Activated naive CD4-positive, alpha-beta T cell treated with Interleukin-2 at 50 U/mL for 16 hours (primary cell): ENCODE measurements around the gene ZNF334.
A peak's percentile ranks its signal among the peaks of the same experiment; 100 is the strongest.

ENCODE experiments used
- DNase-seq: peaks from one replicate; pipeline ENCODE4 v3.0.0-alpha.2; 2020

Gene ZNF334

GRCh38 chr20:46512943-46513844, at the start of gene ZNF334:
Gene ZNF334 (minus strand): TSS chr20:46513559. CDS start chr20:46512102, 1,457 bp downstream.
- DNase-seq = peak; percentile 33

GRCh38 chr20:46562373-46563169, 49.2 kb upstream of the ZNF334 start:
- DNase-seq = peak; percentile 60

- DNase-seq = no peak
Measured at GRCh38 chr20:46562009-46562372, 48.6 kb upstream of the ZNF334 start.

- no peak for DNase-seq
Measured at GRCh38 chr20:46559685-46560440, 46.5 kb upstream of the ZNF334 start.

- DNase-seq = no peak
Measured at GRCh38 chr20:46559001-46559400, 45.6 kb upstream of the ZNF334 start.

GRCh38 chr20:46558511-46558959, 45.2 kb upstream of the ZNF334 start:
- DNase-seq = peak; percentile 61

- DNase-seq = no peak
Measured at GRCh38 chr20:46557231-46557956, 44.0 kb upstream of the ZNF334 start.

- no peak for DNase-seq
Measured at GRCh38 chr20:46555370-46555956, 42.1 kb upstream of the ZNF334 start.

- no peak for DNase-seq
Measured at GRCh38 chr20:46554828-46555227, 41.5 kb upstream of the ZNF334 start.

- DNase-seq = no peak
Measured at GRCh38 chr20:46553926-46554325, 40.6 kb upstream of the ZNF334 start.

- peak; percentile 53 for DNase-seq
Measured at GRCh38 chr20:46552460-46553420, 39.4 kb upstream of the ZNF334 start.

- no peak for DNase-seq
Measured at GRCh38 chr20:46551522-46552381, 38.4 kb upstream of the ZNF334 start.

GRCh38 chr20:46550461-46550860, 37.1 kb upstream of the ZNF334 start, which contains the start of gene OCSTAMP:
Gene OCSTAMP (minus strand): TSS chr20:46550654. CDS start chr20:46550560, 94 bp downstream.
- no peak for DNase-seq

GRCh38 chr20:46549188-46549972, 36.0 kb upstream of the ZNF334 start:
- no peak for DNase-seq

- no peak for DNase-seq
Measured at GRCh38 chr20:46548688-46549087, 35.3 kb upstream of the ZNF334 start.

GRCh38 chr20:46547995-46548394, 34.6 kb upstream of the ZNF334 start:
- no peak for DNase-seq

GRCh38 chr20:46546936-46547335, 33.6 kb upstream of the ZNF334 start:
- DNase-seq = no peak

- no peak for DNase-seq
Measured at GRCh38 chr20:46546298-46546697, 32.9 kb upstream of the ZNF334 start.

- no peak for DNase-seq
Measured at GRCh38 chr20:46545827-46546138, 32.4 kb upstream of the ZNF334 start.
